HG02943 (cell line): Measurements from ENCODE around the gene WDR76.
"Not testable (repeated sequence)": the region's sequence is repeated elsewhere in the genome, so short reads cannot be mapped to it uniquely, and the experiment has no call there.

Experiments used
- ATAC-seq: cut with Tn5 transposase; IDR thresholded peaks from one replicate; pipeline ENCODE4 v1.9.1; 2021; ENCODE audit warnings: mild to moderate bottlenecking, low read depth, moderate library complexity; ENCODE audit not compliant: unreplicated experiment

WDR76 gene

GRCh38 chr15:43815064-43815463 lies 11.7 kb upstream of the WDR76 start:
- not testable (repeated sequence) for ATAC-seq

- ATAC-seq: no peak
Measured at GRCh38 chr15:43821505-43821904, 5.3 kb upstream of the WDR76 start.

GRCh38 chr15:43824302-43825246 lies 2.2 kb upstream of the WDR76 start, which contains the start of gene MFAP1:
Gene MFAP1 (minus strand): TSS chr15:43824690. CDS start chr15:43824569, 121 bp downstream.
- peak; percentile 66 for ATAC-seq

- ATAC-seq: not testable (repeated sequence)
Measured at GRCh38 chr15:43825305-43825704, 1.5 kb upstream of the WDR76 start.

- ATAC-seq: no peak
Measured at GRCh38 chr15:43826029-43826507, 734 bp upstream of the WDR76 start.

GRCh38 chr15:43828061-43828657 lies 1.4 kb downstream of the WDR76 start:
- ATAC-seq: no peak

GRCh38 chr15:43829951-43830540 lies 3.2 kb downstream of the WDR76 start:
- ATAC-seq: not testable (repeated sequence)

GRCh38 chr15:43830691-43831275 lies 4.0 kb downstream of the WDR76 start:
- not testable (repeated sequence) for ATAC-seq

- not testable (repeated sequence) for ATAC-seq
Measured at GRCh38 chr15:43831519-43832052, 4.8 kb downstream of the WDR76 start.

- not testable (repeated sequence) for ATAC-seq
Measured at GRCh38 chr15:43832485-43832884, 5.7 kb downstream of the WDR76 start.

GRCh38 chr15:43845421-43845820 lies 18.6 kb downstream of the WDR76 start:
- ATAC-seq: no peak

GRCh38 chr15:43851251-43851650 lies 24.4 kb downstream of the WDR76 start:
- no peak for ATAC-seq

GRCh38 chr15:43852607-43853006 lies 25.8 kb downstream of the WDR76 start:
- no peak for ATAC-seq

GRCh38 chr15:43854801-43855200 lies 28.0 kb downstream of the WDR76 start:
- ATAC-seq: no peak

GRCh38 chr15:43859546-43859945 lies 32.7 kb downstream of the WDR76 start:
- ATAC-seq: no peak

GRCh38 chr15:43866636-43867035 lies 39.8 kb downstream of the WDR76 start:
- ATAC-seq: not testable (repeated sequence)

GRCh38 chr15:43867096-43867495 lies 40.3 kb downstream of the WDR76 start:
- no peak for ATAC-seq

GRCh38 chr15:43868406-43868805 lies 41.6 kb downstream of the WDR76 start:
- ATAC-seq: no peak

GRCh38 chr15:43871835-43872234 lies 45.0 kb downstream of the WDR76 start:
- ATAC-seq: no peak

- ATAC-seq: no peak
Measured at GRCh38 chr15:43872416-43873020, 45.7 kb downstream of the WDR76 start.
